ENCODE results near the gene CHRD.

CHRD gene

DNA sequence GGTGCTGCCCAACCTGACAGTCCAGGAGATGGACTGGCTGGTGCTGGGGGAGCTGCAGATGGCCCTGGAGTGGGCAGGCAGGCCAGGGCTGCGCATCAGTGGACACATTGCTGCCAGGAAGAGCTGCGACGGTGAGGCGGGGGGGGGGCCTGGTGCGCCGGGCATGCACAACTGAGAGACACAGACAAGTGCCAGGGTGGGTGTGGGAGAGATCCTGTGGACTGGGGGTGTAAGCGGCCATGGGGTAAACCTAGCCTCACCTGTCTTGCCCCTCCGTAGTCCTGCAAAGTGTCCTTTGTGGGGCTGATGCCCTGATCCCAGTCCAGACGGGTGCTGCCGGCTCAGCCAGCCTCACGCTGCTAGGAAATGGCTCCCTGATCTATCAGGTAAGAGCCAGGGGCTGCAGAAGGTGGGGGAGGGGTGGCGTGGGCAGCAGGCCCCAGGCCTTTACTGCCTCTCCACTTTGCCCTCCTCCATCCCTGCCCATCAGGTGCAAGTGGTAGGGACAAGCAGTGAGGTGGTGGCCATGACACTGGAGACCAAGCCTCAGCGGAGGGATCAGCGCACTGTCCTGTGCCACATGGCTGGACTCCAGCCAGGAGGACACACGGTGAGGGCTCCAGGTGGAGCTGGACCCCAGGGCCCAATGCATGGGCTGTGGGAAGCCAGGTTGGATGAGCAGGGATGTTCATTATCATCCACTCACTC lies 3.3 kb downstream of the CHRD start:
- Histone ChIP-seq H3K27me3 (ENCODE audit: control insufficient read depth in 1 of 2, insufficient read depth in 2 of 2, low read length in 2 of 2) (peaks cover 38 to 39% of the 10 kb centered on the region in 2 donors), H3K9ac (ENCODE audit: low read depth in 1 of 2, low read length in 2 of 2) (no peak overlapping the region), H3K36me3 (ENCODE audit: control insufficient read depth in 1 of 2, insufficient read depth in 2 of 2, low read length in 2 of 2) (no peaks in the 10 kb centered on the region), H3K9me3 (ENCODE audit: control insufficient read depth in 1 of 2, low read length in 2 of 2) (no peaks in the 10 kb centered on the region), H3K4me1 (ENCODE audit: control insufficient read depth in 1 of 2, insufficient read depth in 2 of 2, low read length in 2 of 2) (peaks cover 11 to 19% of the 10 kb centered on the region in 2 donors), H3K4me3 (ENCODE audit: low read depth in 1 of 2, low read length in 2 of 2) (no peak overlapping the region), H3K27ac (ENCODE audit: low read depth, low read length) (no peak overlapping the region)

DNA sequence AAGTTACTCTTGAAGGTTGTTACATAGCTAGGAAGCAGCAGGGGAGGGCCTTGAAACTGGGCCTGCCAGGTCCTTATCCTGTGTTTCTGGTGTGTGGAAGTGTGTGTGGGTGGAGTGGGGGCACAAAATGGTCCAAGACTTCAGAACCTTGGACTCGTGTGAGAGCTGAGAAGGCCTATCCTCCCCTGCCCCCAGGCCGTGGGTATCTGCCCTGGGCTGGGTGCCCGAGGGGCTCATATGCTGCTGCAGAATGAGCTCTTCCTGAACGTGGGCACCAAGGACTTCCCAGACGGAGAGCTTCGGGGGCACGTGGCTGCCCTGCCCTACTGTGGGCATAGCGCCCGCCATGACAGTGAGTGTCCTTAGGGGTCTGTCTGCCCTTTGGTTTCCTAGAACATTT lies 4.5 kb downstream of the CHRD start:
- no peak overlapping the region for H3K4me3 ChIP-seq (ENCODE audit: low read depth in 1 of 2, low read length in 2 of 2)
- H3K4me1 ChIP-seq (ENCODE audit: control insufficient read depth in 1 of 2, insufficient read depth in 2 of 2, low read length in 2 of 2): peaks cover 11 to 13% of the 10 kb centered on the region in 2 donors
- H3K9me3 ChIP-seq (ENCODE audit: control insufficient read depth in 1 of 2, low read length in 2 of 2): no peaks in the 10 kb centered on the region
- peaks cover 27 to 30% of the 10 kb centered on the region in 2 donors for H3K27me3 ChIP-seq (ENCODE audit: control insufficient read depth in 1 of 2, insufficient read depth in 2 of 2, low read length in 2 of 2)
- H3K27ac ChIP-seq (ENCODE audit: low read depth, low read length): no peak overlapping the region
- H3K9ac ChIP-seq (ENCODE audit: low read depth in 1 of 2, low read length in 2 of 2): no peak overlapping the region
- H3K36me3 ChIP-seq (ENCODE audit: control insufficient read depth in 1 of 2, insufficient read depth in 2 of 2, low read length in 2 of 2): no peaks in the 10 kb centered on the region

- no peak overlapping the region for H3K4me3 ChIP-seq (ENCODE audit: low read depth in 1 of 2, low read length in 2 of 2)
- H3K36me3 ChIP-seq (ENCODE audit: control insufficient read depth in 1 of 2, insufficient read depth in 2 of 2, low read length in 2 of 2): no peaks in the 10 kb centered on the region
- H3K27ac ChIP-seq (ENCODE audit: low read depth, low read length): no peak overlapping the region
- no peaks in the 10 kb centered on the region for H3K9me3 ChIP-seq (ENCODE audit: control insufficient read depth in 1 of 2, low read length in 2 of 2)
- H3K9ac ChIP-seq (ENCODE audit: low read depth in 1 of 2, low read length in 2 of 2): no peak overlapping the region
- H3K27me3 ChIP-seq (ENCODE audit: control insufficient read depth in 1 of 2, insufficient read depth in 2 of 2, low read length in 2 of 2): peaks cover 25 to 30% of the 10 kb centered on the region in 2 donors
- peaks cover 11 to 13% of the 10 kb centered on the region in 2 donors for H3K4me1 ChIP-seq (ENCODE audit: control insufficient read depth in 1 of 2, insufficient read depth in 2 of 2, low read length in 2 of 2)
These were observed 5.1 kb downstream of the CHRD start for GRCh38 chr3:184384856-184385422.

DNA sequence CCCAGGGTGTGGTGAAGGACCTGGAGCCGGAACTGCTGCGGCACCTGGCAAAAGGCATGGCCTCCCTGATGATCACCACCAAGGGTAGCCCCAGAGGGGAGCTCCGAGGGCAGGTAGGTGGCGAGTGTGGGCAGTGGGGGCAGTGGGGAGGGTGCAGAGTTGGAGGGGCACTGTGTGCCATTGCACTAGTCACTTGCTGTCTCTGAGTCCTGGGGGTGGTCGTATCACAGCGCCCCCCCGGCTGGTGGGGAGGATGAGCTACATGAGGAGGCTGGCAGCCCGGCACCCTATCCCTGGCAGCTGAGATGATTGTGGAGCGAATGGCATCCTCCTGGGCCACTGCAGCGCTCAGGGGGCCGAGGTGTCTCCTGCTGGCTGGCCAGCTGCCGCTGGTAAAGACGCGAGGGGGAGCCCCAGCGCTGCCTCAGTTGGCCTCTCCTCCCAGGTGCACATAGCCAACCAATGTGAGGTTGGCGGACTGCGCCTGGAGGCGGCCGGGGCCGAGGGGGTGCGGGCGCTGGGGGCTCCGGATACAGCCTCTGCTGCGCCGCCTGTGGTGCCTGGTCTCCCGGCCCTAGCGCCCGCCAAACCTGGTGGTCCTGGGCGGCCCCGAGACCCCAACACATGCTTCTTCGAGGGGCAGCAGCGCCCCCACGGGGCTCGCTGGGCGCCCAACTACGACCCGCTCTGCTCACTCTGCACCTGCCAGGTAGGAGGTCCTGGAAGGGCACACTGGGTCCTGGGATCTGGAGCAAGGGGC lies 6.4 kb downstream of the CHRD start:
- no peak overlapping the region for H3K9ac ChIP-seq (ENCODE audit: low read depth in 1 of 2, low read length in 2 of 2)
- H3K27ac ChIP-seq (ENCODE audit: low read depth, low read length): no peak overlapping the region
- peaks cover 17 to 22% of the 10 kb centered on the region in 2 donors for H3K27me3 ChIP-seq (ENCODE audit: control insufficient read depth in 1 of 2, insufficient read depth in 2 of 2, low read length in 2 of 2)
- no peaks in the 10 kb centered on the region for H3K9me3 ChIP-seq (ENCODE audit: control insufficient read depth in 1 of 2, low read length in 2 of 2)
- H3K4me3 ChIP-seq (ENCODE audit: low read depth in 1 of 2, low read length in 2 of 2): no peak overlapping the region
- H3K36me3 ChIP-seq (ENCODE audit: control insufficient read depth in 1 of 2, insufficient read depth in 2 of 2, low read length in 2 of 2): no peaks in the 10 kb centered on the region
- H3K4me1 ChIP-seq (ENCODE audit: control insufficient read depth in 1 of 2, insufficient read depth in 2 of 2, low read length in 2 of 2): peaks cover 4 to 7% of the 10 kb centered on the region in 2 donors

DNA sequence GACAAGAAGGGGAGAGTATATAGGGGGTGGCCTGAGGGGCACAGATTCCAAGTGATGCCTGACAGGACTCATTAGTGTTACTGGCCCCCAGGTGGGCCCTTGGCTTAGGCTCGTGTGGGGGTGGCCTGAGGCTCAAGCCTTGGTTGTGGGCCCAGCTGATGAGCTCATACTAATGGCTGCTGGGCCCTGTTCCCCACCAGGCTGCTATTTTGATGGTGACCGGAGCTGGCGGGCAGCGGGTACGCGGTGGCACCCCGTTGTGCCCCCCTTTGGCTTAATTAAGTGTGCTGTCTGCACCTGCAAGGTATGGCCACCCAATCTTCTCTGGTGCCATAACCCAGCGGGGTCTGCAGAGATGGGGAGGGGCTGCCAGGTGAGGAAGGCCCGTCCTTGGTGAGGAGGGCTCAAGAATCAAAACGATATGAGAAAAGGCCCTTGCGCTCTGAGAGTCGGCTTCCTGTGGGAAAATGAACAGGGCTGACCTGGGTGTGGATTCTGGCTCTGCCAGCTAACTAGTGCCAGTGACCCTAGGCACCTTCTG lies 7.4 kb downstream of the CHRD start:
- no peak overlapping the region for H3K27ac ChIP-seq (ENCODE audit: low read depth, low read length)
- no peaks in the 10 kb centered on the region for H3K9me3 ChIP-seq (ENCODE audit: control insufficient read depth in 1 of 2, low read length in 2 of 2)
- peaks cover 7 to 12% of the 10 kb centered on the region in 2 donors for H3K27me3 ChIP-seq (ENCODE audit: control insufficient read depth in 1 of 2, insufficient read depth in 2 of 2, low read length in 2 of 2)
- H3K36me3 ChIP-seq (ENCODE audit: control insufficient read depth in 1 of 2, insufficient read depth in 2 of 2, low read length in 2 of 2): no peaks in the 10 kb centered on the region
- H3K4me1 ChIP-seq (ENCODE audit: control insufficient read depth in 1 of 2, insufficient read depth in 2 of 2, low read length in 2 of 2): no peaks in the 10 kb centered on the region
- H3K4me3 ChIP-seq (ENCODE audit: low read depth in 1 of 2, low read length in 2 of 2): no peak overlapping the region
- H3K9ac ChIP-seq (ENCODE audit: low read depth in 1 of 2, low read length in 2 of 2): no peak overlapping the region

DNA sequence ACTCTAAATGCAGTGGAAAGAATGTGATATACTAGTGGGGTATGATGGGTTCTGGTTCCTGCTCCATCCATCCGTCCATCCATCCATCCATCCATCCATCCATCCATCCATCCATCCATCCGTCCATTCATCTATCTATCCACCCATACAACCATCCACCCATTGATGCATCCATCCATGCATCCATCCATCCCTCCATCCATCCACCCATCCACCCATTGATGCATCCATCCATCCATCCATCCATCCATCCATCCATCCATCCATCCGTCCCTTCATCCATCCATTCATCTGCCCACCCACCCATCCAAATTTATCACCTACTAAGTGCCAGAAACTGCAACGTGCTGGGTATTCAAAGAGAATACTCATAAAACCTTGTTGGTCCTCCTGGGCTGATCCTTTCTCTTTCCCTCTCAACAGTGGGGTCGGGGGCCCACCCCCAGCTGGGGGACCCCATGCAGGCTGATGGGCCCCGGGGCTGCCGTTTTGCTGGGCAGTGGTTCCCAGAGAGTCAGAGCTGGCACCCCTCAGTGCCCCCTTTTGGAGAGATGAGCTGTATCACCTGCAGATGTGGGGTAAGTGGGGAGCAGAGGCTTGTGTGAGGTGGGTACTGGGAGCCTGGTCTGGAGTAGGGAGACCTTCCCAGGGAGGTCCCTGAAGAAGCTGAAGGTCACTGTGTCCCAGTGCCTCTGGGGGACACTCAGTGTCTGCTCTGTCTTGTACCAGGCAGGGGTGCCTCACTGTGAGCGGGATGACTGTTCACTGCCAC lies 8.5 kb downstream of the CHRD start:
- peaks cover 3 to 5% of the 10 kb centered on the region in 2 donors for H3K27me3 ChIP-seq (ENCODE audit: control insufficient read depth in 1 of 2, insufficient read depth in 2 of 2, low read length in 2 of 2)
- no peak overlapping the region for H3K27ac ChIP-seq (ENCODE audit: low read depth, low read length)
- no peak overlapping the region for H3K4me3 ChIP-seq (ENCODE audit: low read depth in 1 of 2, low read length in 2 of 2)
- no peaks in the 10 kb centered on the region for H3K4me1 ChIP-seq (ENCODE audit: control insufficient read depth in 1 of 2, insufficient read depth in 2 of 2, low read length in 2 of 2)
- no peaks in the 10 kb centered on the region for H3K9me3 ChIP-seq (ENCODE audit: control insufficient read depth in 1 of 2, low read length in 2 of 2)
- H3K9ac ChIP-seq (ENCODE audit: low read depth in 1 of 2, low read length in 2 of 2): no peak overlapping the region
- no peaks in the 10 kb centered on the region for H3K36me3 ChIP-seq (ENCODE audit: control insufficient read depth in 1 of 2, insufficient read depth in 2 of 2, low read length in 2 of 2)

GRCh38 chr3:184388936-184389230 lies 9.0 kb downstream of the CHRD start:
- Histone ChIP-seq H3K36me3 (ENCODE audit: control insufficient read depth in 1 of 2, insufficient read depth in 2 of 2, low read length in 2 of 2) (no peaks in the 10 kb centered on the region), H3K9ac (ENCODE audit: low read depth in 1 of 2, low read length in 2 of 2) (no peak overlapping the region), H3K9me3 (ENCODE audit: control insufficient read depth in 1 of 2, low read length in 2 of 2) (no peaks in the 10 kb centered on the region), H3K4me1 (ENCODE audit: control insufficient read depth in 1 of 2, insufficient read depth in 2 of 2, low read length in 2 of 2) (no peaks in the 10 kb centered on the region), H3K27ac (ENCODE audit: low read depth, low read length) (no peak overlapping the region), H3K4me3 (ENCODE audit: low read depth in 1 of 2, low read length in 2 of 2) (no peak overlapping the region), H3K27me3 (ENCODE audit: control insufficient read depth in 1 of 2, insufficient read depth in 2 of 2, low read length in 2 of 2) (peaks cover 3 to 5% of the 10 kb centered on the region in 2 donors)

DNA sequence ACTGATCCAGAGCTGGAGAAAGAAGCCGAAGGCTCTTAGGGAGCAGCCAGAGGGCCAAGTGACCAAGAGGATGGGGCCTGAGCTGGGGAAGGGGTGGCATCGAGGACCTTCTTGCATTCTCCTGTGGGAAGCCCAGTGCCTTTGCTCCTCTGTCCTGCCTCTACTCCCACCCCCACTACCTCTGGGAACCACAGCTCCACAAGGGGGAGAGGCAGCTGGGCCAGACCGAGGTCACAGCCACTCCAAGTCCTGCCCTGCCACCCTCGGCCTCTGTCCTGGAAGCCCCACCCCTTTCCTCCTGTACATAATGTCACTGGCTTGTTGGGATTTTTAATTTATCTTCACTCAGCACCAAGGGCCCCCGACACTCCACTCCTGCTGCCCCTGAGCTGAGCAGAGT lies 9.5 kb downstream of the CHRD start:
- Histone ChIP-seq H3K4me3 (ENCODE audit: low read depth in 1 of 2, low read length in 2 of 2) (no peak overlapping the region), H3K4me1 (ENCODE audit: control insufficient read depth in 1 of 2, insufficient read depth in 2 of 2, low read length in 2 of 2) (no peaks in the 10 kb centered on the region), H3K27me3 (ENCODE audit: control insufficient read depth in 1 of 2, insufficient read depth in 2 of 2, low read length in 2 of 2) (peaks cover 3 to 5% of the 10 kb centered on the region in 2 donors), H3K27ac (ENCODE audit: low read depth, low read length) (no peak overlapping the region), H3K9me3 (ENCODE audit: control insufficient read depth in 1 of 2, low read length in 2 of 2) (no peaks in the 10 kb centered on the region), H3K36me3 (ENCODE audit: control insufficient read depth in 1 of 2, insufficient read depth in 2 of 2, low read length in 2 of 2) (no peaks in the 10 kb centered on the region), H3K9ac (ENCODE audit: low read depth in 1 of 2, low read length in 2 of 2) (no peak overlapping the region)

GRCh38 chr3:184389935-184390528 lies 10.2 kb downstream of the CHRD start:
- H3K9me3 ChIP-seq (ENCODE audit: control insufficient read depth in 1 of 2, low read length in 2 of 2): no peaks in the 10 kb centered on the region
- no peaks in the 10 kb centered on the region for H3K4me1 ChIP-seq (ENCODE audit: control insufficient read depth in 1 of 2, insufficient read depth in 2 of 2, low read length in 2 of 2)
- no peak overlapping the region for H3K4me3 ChIP-seq (ENCODE audit: low read depth in 1 of 2, low read length in 2 of 2)
- no peak overlapping the region for H3K9ac ChIP-seq (ENCODE audit: low read depth in 1 of 2, low read length in 2 of 2)
- H3K36me3 ChIP-seq (ENCODE audit: control insufficient read depth in 1 of 2, insufficient read depth in 2 of 2, low read length in 2 of 2): no peaks in the 10 kb centered on the region
- no peak overlapping the region for H3K27ac ChIP-seq (ENCODE audit: low read depth, low read length)
- peaks cover 3 to 5% of the 10 kb centered on the region in 2 donors for H3K27me3 ChIP-seq (ENCODE audit: control insufficient read depth in 1 of 2, insufficient read depth in 2 of 2, low read length in 2 of 2)

Measured in duodenal mucosa (tissue), 2 donors.